HepG2 (cell line): ENCODE data around the gene ABCA2. TPM values are rescaled to one million over a fixed set of nuclear protein-coding genes. Genes with fewer than 3 reads are reported as not detected.

Experiments
- AHR ChIP-seq: IDR thresholded peaks from 2 replicates; pipeline ENCODE4 v1.6.1; 2018; ENCODE audit warnings: missing genetic modification reagents, missing compliant biosample characterization
- BORCS8-MEF2B ChIP-seq: sonication (generic); formaldehyde crosslinking; IDR thresholded peaks from 2 replicates; pipeline ENCODE4 v1.8.0; 2022; ENCODE audit warnings: mild to moderate bottlenecking, missing genetic modification reagents
- FOXC1 ChIP-seq: sonication (generic); formaldehyde crosslinking; IDR thresholded peaks from 2 replicates; pipeline ENCODE4 v1.8.0; 2022; ENCODE audit warnings: mild to moderate bottlenecking, missing genetic modification reagents, borderline replicate concordance
- HES4 ChIP-seq: sonication (generic); formaldehyde crosslinking; IDR thresholded peaks from 2 replicates; pipeline ENCODE4 v1.9.0; 2021; ENCODE audit warnings: mild to moderate bottlenecking, missing genetic modification reagents, borderline replicate concordance
- HNRNPL ChIP-seq: fragments of 200-400 bp; formaldehyde crosslinking; IDR thresholded peaks from 2 replicates; pipeline ENCODE4 v1.6.1; 2017; ENCODE audit warnings: mild to moderate bottlenecking, low read depth, low read length
- MED8 ChIP-seq: sonication (generic); formaldehyde crosslinking; IDR thresholded peaks from 2 replicates; pipeline ENCODE4 v1.8.1; 2023; ENCODE audit warnings: mild to moderate bottlenecking, missing genetic modification reagents; ENCODE audit not compliant: insufficient replicate concordance
- MTA1 ChIP-seq: sonication (generic); formaldehyde crosslinking; IDR thresholded peaks from 2 replicates; pipeline ENCODE4 v1.4.0; 2020; ENCODE audit warnings: missing genetic modification reagents, mild to moderate bottlenecking, borderline replicate concordance
- MXI1 ChIP-seq: IDR thresholded peaks from 3 replicates; pipeline ENCODE4 v1.6.1; 2012; ENCODE audit warnings: low read depth, low read length, inconsistent platforms, borderline replicate concordance
- NCOA5 ChIP-seq: sonication (generic); formaldehyde crosslinking; IDR thresholded peaks from 2 replicates; pipeline ENCODE4 v1.4.0; 2020; ENCODE audit warnings: missing genetic modification reagents
- POLR2AphosphoS5 ChIP-seq: IDR thresholded peaks from 2 replicates; pipeline ENCODE4 v1.6.1; 2012; ENCODE audit warnings: low read depth, low read length
- ZBTB38 ChIP-seq: sonication (generic); formaldehyde crosslinking; IDR thresholded peaks from 2 replicates; pipeline ENCODE4 v1.5.1; 2020; ENCODE audit warnings: mild to moderate bottlenecking, missing genetic modification reagents
- ZMAT3 ChIP-seq: sonication (generic); formaldehyde crosslinking; conservative IDR thresholded peaks from 2 replicates; pipeline ENCODE4 v1.7.0; 2021; ENCODE audit warnings: missing genetic modification reagents
- ZNF121 ChIP-seq: sonication (generic); formaldehyde crosslinking; IDR thresholded peaks from 2 replicates; pipeline ENCODE4 v1.5.0; 2020; ENCODE audit warnings: mild to moderate bottlenecking, missing genetic modification reagents
- ZNF225 ChIP-seq: sonication (generic); formaldehyde crosslinking; IDR thresholded peaks from 2 replicates; pipeline ENCODE4 v1.4.0; 2020; ENCODE audit warnings: mild to moderate bottlenecking, missing genetic modification reagents
- ZNF350 ChIP-seq: sonication (generic); formaldehyde crosslinking; IDR thresholded peaks from 2 replicates; pipeline ENCODE4 v1.4.0; 2020; ENCODE audit warnings: mild to moderate bottlenecking, low read depth, missing genetic modification reagents, borderline replicate concordance
- ZNF644 ChIP-seq: IDR thresholded peaks from 2 replicates; pipeline ENCODE4 v1.6.1; 2016; ENCODE audit warnings: low read depth
- ZNF766 ChIP-seq: sonication (generic); formaldehyde crosslinking; IDR thresholded peaks from 2 replicates; pipeline ENCODE4 v1.5.0; 2020; ENCODE audit warnings: missing genetic modification reagents, borderline replicate concordance
- ZZZ3 ChIP-seq: sonication (generic); formaldehyde crosslinking; IDR thresholded peaks from 2 replicates; pipeline ENCODE4 v1.4.0; 2020; ENCODE audit warnings: missing genetic modification reagents, mild to moderate bottlenecking, borderline replicate concordance
- polyA plus RNA-seq, 8 experiments: library from polyadenylated mRNA; depleted of rRNA in 3 of 8; stranded (reverse) in 7 of 8; unstranded in 1 of 8; fragments of >200 nt; fragmentation: Illumina TruSeq in 4 of 8; extraction: Trizol in 4 of 8; gene quantifications; 2 replicates each; pipeline versions ENCODE4 v1.2.1 to v1.2.3, GENCODE V29; 2011 to 2016; ENCODE audit warnings: low read depth in 4 of 8, missing spikeins in 1 of 8, mixed read lengths in 1 of 8; ENCODE audit not compliant: insufficient read depth in 1 of 8
- total RNA-seq, 5 experiments: library from RNA; depleted of rRNA; stranded (reverse); fragments of >200 nt; fragmentation: Illumina TruSeq; extraction: Trizol; gene quantifications; 2 replicates each; pipeline ENCODE4 v1.2.3, GENCODE V29; 2016; ENCODE audit warnings: low read depth in 1 of 5
- TF ChIP-seq, protein P1 (sequence below), 2 experiments: sonication (generic) in 1 of 2; formaldehyde crosslinking in 1 of 2; IDR thresholded peaks; 2 replicates each; pipeline versions ENCODE4 v1.5.1 to v1.6.1; 2011 to 2020; ENCODE audit warnings: borderline replicate concordance in 1 of 2, low read depth in 1 of 2, low read length in 1 of 2, mild to moderate bottlenecking in 1 of 2, missing genetic modification reagents in 1 of 2, moderate library complexity in 1 of 2
- TF ChIP-seq, protein P2 (sequence below): sonication (generic); formaldehyde crosslinking; IDR thresholded peaks from 2 replicates; pipeline ENCODE4 v1.8.1; 2023; ENCODE audit warnings: mild to moderate bottlenecking, missing genetic modification reagents
- TF ChIP-seq, protein P3 (sequence below): sonication (generic); formaldehyde crosslinking; IDR thresholded peaks from 2 replicates; pipeline ENCODE4 v1.8.1; 2023; ENCODE audit warnings: mild to moderate bottlenecking, missing genetic modification reagents, borderline replicate concordance
- TF ChIP-seq, protein P4 (sequence below): sonication (generic); formaldehyde crosslinking; IDR thresholded peaks from 2 replicates; pipeline ENCODE4 v1.4.0; 2020; ENCODE audit warnings: mild to moderate bottlenecking, missing genetic modification reagents, borderline replicate concordance
- TF ChIP-seq, protein P5 (sequence below): IDR thresholded peaks from 2 replicates; pipeline ENCODE4 v1.6.1; 2016; ENCODE audit warnings: mild to moderate bottlenecking, missing biosample characterization, missing genetic modification reagents

The ABCA2 gene
- total and polyA plus RNA-seq, 2 of the 13 experiments (the other 11 are each of a cell fraction or from before 2014, with no cell fraction given) = 2.9 to 19.2 TPM

DNA sequence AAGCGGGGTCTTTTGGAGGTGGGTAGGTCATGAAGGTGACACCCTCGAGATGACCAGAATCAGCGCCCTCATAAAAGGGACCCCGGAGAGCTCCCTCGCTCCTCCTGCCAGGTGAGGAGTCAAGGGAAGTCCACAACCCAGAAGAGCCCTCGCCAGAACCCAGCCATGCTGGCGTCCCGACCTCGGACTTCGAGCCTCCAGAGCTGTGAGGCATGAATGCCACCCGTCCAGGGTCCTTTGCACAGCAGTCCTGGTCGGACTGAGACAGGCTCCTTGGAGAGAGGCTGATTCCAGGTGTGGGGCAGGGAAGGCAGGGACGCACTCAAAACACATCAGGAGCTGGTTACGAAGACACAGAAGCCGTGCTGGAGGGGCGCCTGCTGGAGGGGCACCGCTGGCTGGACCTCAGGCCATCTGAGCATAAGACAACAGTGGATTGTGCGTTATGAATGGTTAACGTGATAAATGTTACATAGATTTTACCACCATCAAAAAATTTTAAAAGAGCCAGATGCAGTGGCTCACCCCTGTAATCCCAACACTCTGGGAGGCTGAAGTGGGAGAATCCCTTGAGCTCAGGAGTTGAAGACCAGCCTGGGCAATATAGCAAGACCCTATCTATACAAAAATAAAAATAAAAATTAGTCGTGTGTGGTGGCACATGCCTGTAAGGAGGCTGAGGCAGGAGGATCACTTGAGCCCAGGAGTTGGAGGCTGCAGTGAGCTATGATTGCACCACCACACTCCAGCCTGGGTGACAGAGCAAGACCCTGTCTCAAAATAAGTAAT lies 26.0 kb downstream of the ABCA2 start (continued):
- TF ChIP-seq, protein P1, sequence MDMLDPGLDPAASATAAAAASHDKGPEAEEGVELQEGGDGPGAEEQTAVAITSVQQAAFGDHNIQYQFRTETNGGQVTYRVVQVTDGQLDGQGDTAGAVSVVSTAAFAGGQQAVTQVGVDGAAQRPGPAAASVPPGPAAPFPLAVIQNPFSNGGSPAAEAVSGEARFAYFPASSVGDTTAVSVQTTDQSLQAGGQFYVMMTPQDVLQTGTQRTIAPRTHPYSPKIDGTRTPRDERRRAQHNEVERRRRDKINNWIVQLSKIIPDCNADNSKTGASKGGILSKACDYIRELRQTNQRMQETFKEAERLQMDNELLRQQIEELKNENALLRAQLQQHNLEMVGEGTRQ (IDR thresholded peaks at IDR 0.05; ENCODE audit: low read depth, low read length) = no peak
- TF ChIP-seq, protein P1 (CRISPR knock-in tag; IDR thresholded peaks at IDR 0.05; ENCODE audit: borderline replicate concordance) = no peak
- TF ChIP-seq NCOA5 (no peak), POLR2AphosphoS5 (no peak), ZNF225 (CRISPR knock-in tag) (no peak), ZNF644 (CRISPR knock-in tag) (0 out of 2 replicates have a peak, but pooled peaks have one; percentile 27), HNRNPL (no peak), MED8 (CRISPR knock-in tag) (no peak), BORCS8-MEF2B (no peak), MTA1 (CRISPR knock-in tag) (peak; percentile 62; the same call in 1 of the 2 replicates), ZNF350 (CRISPR knock-in tag) (no peak), ZZZ3 (CRISPR knock-in tag) (no peak), MXI1 (no peak), ZBTB38 (CRISPR knock-in tag) (no peak), HES4 (no peak), FOXC1 (no peak), ZNF121 (peak; percentile 53; the same call in 1 of the 2 replicates), ZNF766 (CRISPR knock-in tag) (no peak), AHR (no peak), ZMAT3 (no peak)
- TF ChIP-seq, protein P2, sequence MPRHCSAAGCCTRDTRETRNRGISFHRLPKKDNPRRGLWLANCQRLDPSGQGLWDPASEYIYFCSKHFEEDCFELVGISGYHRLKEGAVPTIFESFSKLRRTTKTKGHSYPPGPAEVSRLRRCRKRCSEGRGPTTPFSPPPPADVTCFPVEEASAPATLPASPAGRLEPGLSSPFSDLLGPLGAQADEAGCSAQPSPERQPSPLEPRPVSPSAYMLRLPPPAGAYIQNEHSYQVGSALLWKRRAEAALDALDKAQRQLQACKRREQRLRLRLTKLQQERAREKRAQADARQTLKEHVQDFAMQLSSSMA (CRISPR knock-in tag) = no peak
- TF ChIP-seq, protein P3, sequence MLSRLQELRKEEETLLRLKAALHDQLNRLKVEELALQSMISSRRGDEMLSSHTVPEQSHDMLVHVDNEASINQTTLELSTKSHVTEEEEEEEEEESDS (CRISPR knock-in tag) = no peak
- TF ChIP-seq, protein P4, sequence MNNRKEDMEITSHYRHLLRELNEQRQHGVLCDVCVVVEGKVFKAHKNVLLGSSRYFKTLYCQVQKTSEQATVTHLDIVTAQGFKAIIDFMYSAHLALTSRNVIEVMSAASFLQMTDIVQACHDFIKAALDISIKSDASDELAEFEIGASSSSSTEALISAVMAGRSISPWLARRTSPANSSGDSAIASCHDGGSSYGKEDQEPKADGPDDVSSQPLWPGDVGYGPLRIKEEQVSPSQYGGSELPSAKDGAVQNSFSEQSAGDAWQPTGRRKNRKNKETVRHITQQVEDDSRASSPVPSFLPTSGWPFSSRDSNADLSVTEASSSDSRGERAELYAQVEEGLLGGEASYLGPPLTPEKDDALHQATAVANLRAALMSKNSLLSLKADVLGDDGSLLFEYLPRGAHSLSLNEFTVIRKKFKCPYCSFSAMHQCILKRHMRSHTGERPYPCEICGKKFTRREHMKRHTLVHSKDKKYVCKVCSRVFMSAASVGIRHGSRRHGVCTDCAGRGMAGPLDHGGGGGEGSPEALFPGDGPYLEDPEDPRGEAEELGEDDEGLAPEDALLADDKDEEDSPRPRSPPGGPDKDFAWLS (CRISPR knock-in tag) = no peak
- TF ChIP-seq, protein P5, sequence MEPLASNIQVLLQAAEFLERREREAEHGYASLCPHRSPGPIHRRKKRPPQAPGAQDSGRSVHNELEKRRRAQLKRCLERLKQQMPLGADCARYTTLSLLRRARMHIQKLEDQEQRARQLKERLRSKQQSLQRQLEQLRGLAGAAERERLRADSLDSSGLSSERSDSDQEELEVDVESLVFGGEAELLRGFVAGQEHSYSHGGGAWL (CRISPR knock-in tag) = 0 out of 2 replicates have a peak, but pooled peaks have one; percentile 41
